ENCODE measurements around the gene RTKN. TPM values are rescaled to one million over a fixed set of nuclear protein-coding genes. Genes with fewer than 3 reads are reported as not detected.

Gene RTKN
- total RNA-seq, 6 donors from 2014 or later: 26.7 to 95.3 (median 34.0) TPM

DNA sequence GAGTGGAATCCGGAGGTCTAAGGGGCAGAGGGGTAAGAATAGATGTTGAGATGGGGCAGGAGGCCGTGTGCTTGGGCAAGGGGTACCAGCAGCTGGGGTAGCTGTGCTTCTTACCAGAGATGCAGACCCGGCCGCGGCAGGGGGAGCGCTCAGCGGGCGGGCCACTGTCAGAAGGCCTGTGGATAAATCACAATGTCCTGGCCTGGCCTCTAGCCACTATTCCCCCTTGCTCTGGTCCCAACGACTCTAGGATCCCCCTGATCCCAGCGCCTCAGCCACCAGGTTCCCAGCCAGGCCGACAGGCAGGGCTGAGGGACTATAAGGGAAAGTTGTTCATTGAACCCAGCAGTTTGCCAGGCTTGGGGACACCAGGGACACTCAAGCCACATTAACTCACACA lies 11.2 kb downstream of the RTKN start:
- Histone ChIP-seq H3K27me3 (no peaks in the 10 kb centered on the region), H3K9me3 (no peaks in the 10 kb centered on the region), H3K4me1 (no peaks in the 10 kb centered on the region), H3K4me3 (no peak overlapping the region), H3K36me3 (peaks cover 3 to 68% (median 46%) of the 10 kb centered on the region in 4 donors), H3K27ac (no peak overlapping the region)
- ATAC-seq (ENCODE audit: low FRiP score in 2 of 2) (no peak), DNase-seq (peak in 1 of 2 donors; percentile 63)
- WGBS, 2 donors: 85 to 87% methylated on average over 11 of the region's 11 CpGs
- TF ChIP-seq POLR2A (IDR thresholded peaks at IDR 0.05): no peak
- no peak for TF ChIP-seq EP300 (IDR thresholded peaks at IDR 0.05)
- TF ChIP-seq CTCF (IDR thresholded peaks at IDR 0.05): no peak
- TF ChIP-seq POLR2AphosphoS5 (IDR thresholded peaks at IDR 0.05): no peak

- Histone ChIP-seq H3K27ac (no peak overlapping the region), H3K4me1 (no peaks in the 10 kb centered on the region), H3K36me3 (peaks cover 3 to 74% (median 46%) of the 10 kb centered on the region in 4 donors), H3K4me3 (no peak overlapping the region), H3K27me3 (no peaks in the 10 kb centered on the region), H3K9me3 (no peaks in the 10 kb centered on the region)
- WGBS, 2 donors: 88 to 93% methylated on average over 10 to 18 of the region's 18 CpGs
- peak in 1 of 2 donors; percentile 11 for ATAC-seq (ENCODE audit: low FRiP score in 2 of 2)
- no peak for TF ChIP-seq CTCF (IDR thresholded peaks at IDR 0.05)
- no peak for TF ChIP-seq POLR2AphosphoS5 (IDR thresholded peaks at IDR 0.05)
- TF ChIP-seq POLR2A (IDR thresholded peaks at IDR 0.05): no peak
- TF ChIP-seq EP300 (IDR thresholded peaks at IDR 0.05): no peak
- peak in 1 of 2 donors; percentile 53 for DNase-seq
Measured at GRCh38 chr2:74429487-74430451, 12.0 kb downstream of the RTKN start.

GRCh38 chr2:74428675-74429074 lies 13.1 kb downstream of the RTKN start:
- ATAC-seq (ENCODE audit: low FRiP score in 2 of 2) (no peak), DNase-seq (no peak)
- no peak overlapping the region for H3K4me3 ChIP-seq
- H3K36me3 ChIP-seq: peaks cover 3 to 74% (median 46%) of the 10 kb centered on the region in 4 donors
- H3K4me1 ChIP-seq: no peaks in the 10 kb centered on the region
- H3K9me3 ChIP-seq: no peaks in the 10 kb centered on the region
- no peak overlapping the region for H3K27ac ChIP-seq
- TF ChIP-seq POLR2A (IDR thresholded peaks at IDR 0.05) (no peak), EP300 (IDR thresholded peaks at IDR 0.05) (no peak), CTCF (IDR thresholded peaks at IDR 0.05) (no peak), POLR2AphosphoS5 (IDR thresholded peaks at IDR 0.05) (no peak)
- no peaks in the 10 kb centered on the region for H3K27me3 ChIP-seq
- 88 to 98% methylated on average over 5 of the region's 5 CpGs for WGBS, 2 donors

DNA sequence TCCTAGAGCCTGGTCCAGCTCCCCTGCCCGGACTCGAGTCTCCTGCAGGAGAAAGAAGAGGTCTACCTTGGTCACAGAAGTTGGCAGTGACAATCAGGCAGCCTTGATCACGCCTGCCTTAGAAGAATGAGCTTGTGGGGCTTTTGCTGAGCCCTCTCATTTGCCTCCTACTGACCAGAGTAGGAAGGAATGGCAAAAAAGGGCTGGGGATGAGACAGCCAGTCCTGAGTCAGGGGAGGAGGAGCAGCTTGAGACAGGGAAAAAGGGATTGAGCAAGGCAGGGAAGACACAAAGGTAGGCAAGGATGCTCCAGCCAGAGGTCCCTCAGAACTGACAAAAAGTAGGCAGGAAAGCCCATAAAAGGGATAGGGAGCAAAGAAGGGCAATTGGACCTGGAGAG lies 14.2 kb downstream of the RTKN start:
- Histone ChIP-seq H3K27me3 (no peaks in the 10 kb centered on the region), H3K4me1 (peaks cover 0 to under 1% (median 0%) of the 10 kb centered on the region in 4 donors), H3K27ac (no peak overlapping the region), H3K36me3 (peaks cover 3 to 74% (median 46%) of the 10 kb centered on the region in 4 donors), H3K9me3 (no peaks in the 10 kb centered on the region), H3K4me3 (no peak overlapping the region)
- ATAC-seq (ENCODE audit: low FRiP score in 2 of 2) (no peak), DNase-seq (no peak)
- TF ChIP-seq POLR2A (IDR thresholded peaks at IDR 0.05) (no peak), EP300 (IDR thresholded peaks at IDR 0.05) (no peak), POLR2AphosphoS5 (IDR thresholded peaks at IDR 0.05) (no peak), CTCF (IDR thresholded peaks at IDR 0.05) (no peak)
- WGBS, 2 donors: 70 to 88% methylated on average over 3 of the region's 3 CpGs

Measured in upper lobe of left lung (tissue), 6 donors.